GM21390 (cell line): ENCODE measurements around the gene ARL5C.
"Not testable (repeated sequence)": the region's sequence is repeated elsewhere in the genome, so short reads cannot be mapped to it uniquely, and the experiment has no call there.

Source experiments
- ATAC-seq: cut with Tn5 transposase; IDR thresholded peaks from one replicate; pipeline ENCODE4 v1.9.1; 2021; ENCODE audit not compliant: unreplicated experiment

ARL5C gene

GRCh38 chr17:39141915-39142664 lies 23.9 kb downstream of the ARL5C start:
- ATAC-seq: no peak

DNA sequence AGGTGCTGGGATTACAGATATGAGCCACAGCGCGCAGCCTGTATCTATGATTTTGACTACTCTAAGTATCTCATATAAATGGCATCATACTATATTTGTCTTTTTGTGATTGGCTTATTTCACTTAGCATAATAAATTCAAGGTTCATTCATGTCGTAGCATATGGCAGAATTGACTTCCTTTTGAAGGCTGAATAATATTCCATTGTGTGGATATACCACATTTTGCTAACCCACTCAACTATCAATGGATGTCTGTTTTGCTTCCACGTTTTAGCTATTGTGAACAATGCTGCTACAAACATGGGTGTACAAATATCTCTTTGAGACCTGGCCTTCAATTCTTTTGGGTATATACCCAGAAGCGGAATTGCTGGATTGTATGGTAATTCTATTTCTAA lies 24.7 kb downstream of the ARL5C start:
- no peak for ATAC-seq

GRCh38 chr17:39139561-39139960 lies 26.4 kb downstream of the ARL5C start:
- no peak for ATAC-seq

DNA sequence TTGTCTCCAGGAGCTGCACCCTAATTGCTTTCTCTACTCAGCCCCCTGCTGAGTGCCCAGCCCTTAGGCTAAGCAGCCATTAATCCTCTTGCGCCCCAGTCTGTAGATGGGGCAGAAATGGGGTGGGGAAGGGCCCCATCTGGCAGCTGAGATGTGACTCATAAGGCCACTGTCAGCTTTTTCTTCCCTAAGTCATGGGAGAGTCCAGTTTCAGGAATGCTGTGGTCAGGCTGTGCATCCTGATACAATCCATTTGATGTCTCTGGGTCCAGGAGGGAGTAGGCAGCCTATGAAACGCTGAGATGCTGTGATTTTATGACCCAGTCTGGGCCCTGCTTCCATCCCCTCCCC lies 26.8 kb downstream of the ARL5C start:
- ATAC-seq: no peak

GRCh38 chr17:39138431-39139160 lies 27.4 kb downstream of the ARL5C start:
- ATAC-seq: no peak

DNA sequence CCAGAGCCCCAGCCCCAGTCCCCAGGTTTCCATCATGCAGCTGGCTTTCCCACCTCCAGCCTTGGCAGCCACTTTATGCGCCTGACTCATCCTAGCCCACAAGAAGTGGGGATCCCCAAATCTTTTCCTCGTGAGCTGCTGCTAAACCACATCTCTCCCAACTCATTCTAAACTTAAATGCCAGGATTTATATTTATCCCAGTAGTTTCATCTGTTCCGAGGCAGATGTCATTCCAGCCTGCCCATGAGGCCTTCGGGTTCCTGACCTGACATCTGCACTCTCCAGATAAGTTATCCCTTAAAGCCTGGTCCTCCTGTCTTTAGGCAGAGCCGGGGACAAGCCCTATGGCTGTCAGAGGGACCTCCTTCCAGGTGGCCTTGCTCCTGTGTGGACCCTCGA lies 31.1 kb downstream of the ARL5C start:
- ATAC-seq: no peak

- no peak for ATAC-seq
These were observed 33.8 kb downstream of the ARL5C start for GRCh38 chr17:39132192-39132610.

GRCh38 chr17:39131616-39132015 lies 34.3 kb downstream of the ARL5C start:
- no peak for ATAC-seq

- ATAC-seq: no peak
These were observed 35.8 kb downstream of the ARL5C start for GRCh38 chr17:39130205-39130604.

DNA sequence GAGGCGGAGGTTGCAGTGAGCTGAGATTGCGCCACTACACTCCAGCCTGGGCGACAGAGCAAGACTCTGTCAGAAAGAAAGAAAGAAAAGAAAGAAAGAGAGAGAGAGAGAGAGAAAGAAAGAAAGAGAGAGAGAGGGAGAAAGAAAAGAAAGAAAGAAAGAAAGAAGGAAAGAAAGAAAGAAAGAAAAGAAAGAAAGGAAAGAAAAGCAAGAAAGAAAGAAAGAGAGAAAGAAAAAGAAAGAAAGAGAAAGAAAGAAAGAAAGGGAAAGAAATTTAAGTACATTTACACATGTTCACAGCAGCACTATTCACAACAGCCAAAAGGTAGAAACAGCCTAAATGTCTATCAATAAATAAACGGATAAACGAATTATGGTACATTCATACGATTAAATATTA lies 36.4 kb downstream of the ARL5C start:
- ATAC-seq: not testable (repeated sequence)

DNA sequence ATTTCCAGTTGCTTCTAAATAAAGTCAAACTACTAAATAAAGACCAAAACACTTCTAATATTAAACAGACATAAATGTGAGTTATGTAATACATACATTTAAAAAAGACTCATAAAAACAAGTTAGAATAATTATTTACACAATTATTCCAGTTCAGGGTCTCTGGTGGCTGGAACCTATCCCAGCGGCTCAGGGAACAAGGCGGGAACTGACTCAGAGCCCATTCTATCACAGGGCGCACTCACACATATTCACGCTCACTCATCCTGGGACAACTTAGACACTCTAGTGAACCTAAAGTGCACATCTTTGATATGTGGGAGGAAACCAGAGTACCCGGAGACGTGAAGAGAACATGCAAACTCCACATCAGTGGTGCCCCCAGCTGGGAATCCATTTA lies 39.5 kb downstream of the ARL5C start:
- ATAC-seq: no peak

GRCh38 chr17:39125143-39125875 lies 40.7 kb downstream of the ARL5C start:
- no peak for ATAC-seq

DNA sequence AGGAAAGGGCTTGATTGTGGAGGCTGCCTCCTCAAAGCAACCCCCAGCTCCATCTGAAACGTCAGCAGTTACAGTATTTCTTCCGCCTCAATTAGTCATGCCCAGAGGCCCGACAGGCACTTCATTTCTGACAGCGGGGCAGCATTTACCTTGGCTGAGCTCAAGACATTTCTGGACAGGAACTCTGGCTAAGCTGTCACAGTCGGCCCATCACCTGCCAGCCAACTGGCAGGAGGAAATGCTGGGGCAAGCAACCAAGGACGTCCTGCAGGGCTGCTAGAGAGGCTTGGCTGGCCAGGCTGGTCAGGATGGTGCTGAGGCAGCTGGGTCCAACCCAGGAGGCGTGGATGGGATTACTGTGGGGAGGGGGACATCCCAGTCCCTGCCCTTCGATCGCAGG lies 42.3 kb downstream of the ARL5C start:
- ATAC-seq: no peak

GRCh38 chr17:39122991-39123390 lies 43.0 kb downstream of the ARL5C start:
- no peak for ATAC-seq

- ATAC-seq: not testable (repeated sequence)
These were observed 44.0 kb downstream of the ARL5C start for GRCh38 chr17:39121919-39122318.

- ATAC-seq: peak; percentile 67
These were observed 47.1 kb downstream of the ARL5C start for GRCh38 chr17:39118674-39119419.

DNA sequence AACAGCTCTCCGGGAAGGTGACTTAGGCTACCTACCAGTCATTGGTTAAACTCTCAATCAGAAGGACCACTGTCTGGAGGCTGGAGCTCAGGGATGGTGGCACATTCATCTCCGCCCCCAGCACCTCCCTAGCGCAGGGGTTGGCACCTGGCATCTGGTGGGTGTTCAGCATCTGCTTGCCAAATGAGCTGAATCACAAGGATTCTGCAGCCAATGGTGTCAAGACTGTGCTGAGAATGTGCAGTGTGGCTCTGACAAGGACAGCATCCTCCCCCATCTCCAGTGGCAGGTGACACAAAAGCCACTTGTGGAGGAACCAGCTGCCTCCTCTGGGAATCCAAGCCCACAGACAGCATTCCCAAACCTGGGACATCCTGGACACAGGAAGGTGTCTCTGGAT lies 49.7 kb downstream of the ARL5C start:
- no peak for ATAC-seq

- no peak for ATAC-seq
These were observed 50.8 kb downstream of the ARL5C start for GRCh38 chr17:39115135-39115534.

- no peak for ATAC-seq
These were observed 51.2 kb downstream of the ARL5C start for GRCh38 chr17:39114723-39115122.

- no peak for ATAC-seq
These were observed 52.1 kb downstream of the ARL5C start for GRCh38 chr17:39113871-39114270.

DNA sequence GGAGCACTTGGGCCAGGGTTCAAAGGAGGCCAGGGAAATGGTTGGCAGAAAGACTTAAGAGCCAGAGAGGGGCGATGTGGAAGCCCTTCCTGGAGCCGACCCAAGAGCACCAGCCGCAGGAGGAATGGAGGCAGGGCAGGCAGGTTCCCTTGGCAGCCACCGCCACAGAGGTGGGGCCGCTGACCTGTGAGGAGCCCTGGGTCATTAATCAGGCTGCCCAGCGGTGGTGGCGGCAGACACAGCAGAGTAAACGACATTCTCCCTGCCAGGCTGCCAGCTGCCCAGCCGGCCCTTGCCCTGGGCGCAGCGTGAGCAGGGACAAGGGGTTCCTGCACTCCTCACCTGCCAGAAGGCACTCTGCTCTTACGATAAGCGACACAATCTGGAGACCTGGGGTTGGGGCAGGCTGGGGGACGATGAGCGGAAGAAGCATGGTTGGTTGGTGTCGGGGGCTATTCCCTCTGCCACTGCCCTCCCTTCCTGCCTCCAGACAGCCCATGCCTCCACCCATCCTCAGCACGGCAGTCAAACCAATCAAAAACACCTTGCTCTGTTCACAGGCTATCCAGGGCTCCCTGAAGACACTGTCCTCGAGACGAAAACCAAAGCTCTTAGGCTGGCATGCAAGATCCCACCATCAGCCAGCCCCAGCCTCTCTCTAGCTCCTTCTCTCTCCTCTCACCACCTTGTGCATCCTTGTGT lies 55.4 kb downstream of the ARL5C start:
- no peak for ATAC-seq
